ENCODE data around the gene C16orf89. TPM values are rescaled to one million over a fixed set of nuclear protein-coding genes. Genes with fewer than 3 reads are reported as not detected.

C16orf89 gene
- total and polyA plus RNA-seq, 10 of the 15 experiments (the other 5 are each of a cell fraction or from before 2014, with no cell fraction given): not detected

DNA sequence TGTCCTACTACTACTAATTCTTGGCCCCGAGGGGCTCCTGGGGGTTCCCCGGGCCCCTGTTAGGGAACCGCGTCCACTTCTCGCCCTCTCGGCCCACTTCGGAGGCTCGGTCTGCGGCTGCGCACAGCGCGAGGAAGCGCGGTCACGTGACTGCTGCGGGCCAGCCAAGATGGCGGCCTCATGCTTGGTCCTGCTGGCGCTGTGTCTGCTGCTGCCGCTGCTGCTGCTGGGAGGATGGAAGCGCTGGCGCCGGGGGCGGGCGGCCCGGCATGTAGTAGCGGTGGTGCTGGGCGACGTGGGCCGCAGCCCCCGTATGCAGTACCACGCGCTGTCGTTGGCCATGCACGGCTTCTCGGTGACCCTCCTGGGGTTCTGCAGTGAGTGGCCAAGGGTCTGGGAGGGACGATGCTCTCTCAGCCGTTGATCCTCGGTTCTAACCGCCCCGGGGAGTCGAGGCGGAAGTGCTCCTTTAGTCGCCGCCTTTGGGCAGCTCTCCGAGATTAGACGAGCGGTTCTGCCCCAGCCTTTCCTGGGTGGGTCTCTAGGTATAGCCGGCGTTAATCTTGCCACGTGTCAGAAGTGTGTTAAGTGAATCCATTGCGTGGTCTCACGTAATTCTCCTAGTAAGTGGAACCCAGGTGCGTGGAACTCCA lies 6.1 kb upstream of the C16orf89 start, which contains the start of gene ALG1 (continued):
- TF ChIP-seq, protein P1, sequence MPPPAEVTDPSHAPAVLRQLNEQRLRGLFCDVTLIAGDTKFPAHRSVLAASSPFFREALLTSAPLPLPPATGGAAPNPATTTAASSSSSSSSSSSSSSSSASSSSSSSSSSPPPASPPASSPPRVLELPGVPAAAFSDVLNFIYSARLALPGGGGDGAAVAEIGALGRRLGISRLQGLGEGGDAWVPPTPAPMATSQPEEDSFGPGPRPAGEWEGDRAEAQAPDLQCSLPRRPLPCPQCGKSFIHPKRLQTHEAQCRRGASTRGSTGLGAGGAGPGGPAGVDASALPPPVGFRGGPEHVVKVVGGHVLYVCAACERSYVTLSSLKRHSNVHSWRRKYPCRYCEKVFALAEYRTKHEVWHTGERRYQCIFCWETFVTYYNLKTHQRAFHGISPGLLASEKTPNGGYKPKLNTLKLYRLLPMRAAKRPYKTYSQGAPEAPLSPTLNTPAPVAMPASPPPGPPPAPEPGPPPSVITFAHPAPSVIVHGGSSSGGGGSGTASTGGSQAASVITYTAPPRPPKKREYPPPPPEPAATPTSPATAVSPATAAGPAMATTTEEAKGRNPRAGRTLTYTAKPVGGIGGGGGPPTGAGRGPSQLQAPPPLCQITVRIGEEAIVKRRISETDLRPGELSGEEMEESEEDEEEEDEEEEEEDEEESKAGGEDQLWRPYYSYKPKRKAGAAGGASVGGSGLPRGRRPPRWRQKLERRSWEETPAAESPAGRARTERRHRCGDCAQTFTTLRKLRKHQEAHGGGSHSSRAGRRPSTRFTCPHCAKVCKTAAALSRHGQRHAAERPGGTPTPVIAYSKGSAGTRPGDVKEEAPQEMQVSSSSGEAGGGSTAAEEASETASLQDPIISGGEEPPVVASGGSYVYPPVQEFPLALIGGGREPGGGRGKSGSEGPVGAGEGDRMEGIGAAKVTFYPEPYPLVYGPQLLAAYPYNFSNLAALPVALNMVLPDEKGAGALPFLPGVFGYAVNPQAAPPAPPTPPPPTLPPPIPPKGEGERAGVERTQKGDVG (CRISPR knock-in tag; IDR thresholded peaks at IDR 0.05): peak; percentile 92
- TF ChIP-seq POU2F2 (IDR thresholded peaks at IDR 0.05; ENCODE audit: borderline replicate concordance, low read depth, low read length) (peak; percentile 61; the same call in 1 of the 3 replicates), BMI1 (IDR thresholded peaks at IDR 0.05; ENCODE audit: borderline replicate concordance) (no peak), FOXM1 (IDR thresholded peaks at IDR 0.05; ENCODE audit: low read depth, low read length) (no peak), SPI1 (IDR thresholded peaks at IDR 0.05; ENCODE audit: borderline replicate concordance, insufficient read depth, low read depth, low read length) (peak; percentile 29; the same call in 1 of the 2 replicates), RB1 (IDR thresholded peaks at IDR 0.05; ENCODE audit: borderline replicate concordance) (peak; percentile 69; the same call in 1 of the 2 replicates), ZNF622 (IDR thresholded peaks at IDR 0.05) (no peak), TARDBP (IDR thresholded peaks at IDR 0.05; ENCODE audit: borderline replicate concordance) (peak; percentile 41; the same call in 1 of the 2 replicates), FOXK2 (IDR thresholded peaks at IDR 0.05) (peak; percentile 38; the same call in 1 of the 2 replicates), EGR1 (IDR thresholded peaks at IDR 0.05; ENCODE audit: borderline replicate concordance in 1 of 2, low read depth in 2 of 2, low read length in 2 of 2) (peak in 1 of 2 experiments; percentile 31; a peak in 1 of 3 replicates), POLR2AphosphoS2 (IDR thresholded peaks at IDR 0.05; ENCODE audit: low read depth, low read length) (peak; percentile 68; the same call in 1 of the 2 replicates), IKZF2 (IDR thresholded peaks at IDR 0.05) (no peak), NFXL1 (IDR thresholded peaks at IDR 0.05; ENCODE audit: borderline replicate concordance) (no peak), TAF1 (IDR thresholded peaks at IDR 0.05; ENCODE audit: borderline replicate concordance, low read depth, low read length) (peak; percentile 95), DPF2 (IDR thresholded peaks at IDR 0.05) (0 out of 2 replicates have a peak, but pooled peaks have one; percentile 27)
- TF ChIP-seq, protein P2, sequence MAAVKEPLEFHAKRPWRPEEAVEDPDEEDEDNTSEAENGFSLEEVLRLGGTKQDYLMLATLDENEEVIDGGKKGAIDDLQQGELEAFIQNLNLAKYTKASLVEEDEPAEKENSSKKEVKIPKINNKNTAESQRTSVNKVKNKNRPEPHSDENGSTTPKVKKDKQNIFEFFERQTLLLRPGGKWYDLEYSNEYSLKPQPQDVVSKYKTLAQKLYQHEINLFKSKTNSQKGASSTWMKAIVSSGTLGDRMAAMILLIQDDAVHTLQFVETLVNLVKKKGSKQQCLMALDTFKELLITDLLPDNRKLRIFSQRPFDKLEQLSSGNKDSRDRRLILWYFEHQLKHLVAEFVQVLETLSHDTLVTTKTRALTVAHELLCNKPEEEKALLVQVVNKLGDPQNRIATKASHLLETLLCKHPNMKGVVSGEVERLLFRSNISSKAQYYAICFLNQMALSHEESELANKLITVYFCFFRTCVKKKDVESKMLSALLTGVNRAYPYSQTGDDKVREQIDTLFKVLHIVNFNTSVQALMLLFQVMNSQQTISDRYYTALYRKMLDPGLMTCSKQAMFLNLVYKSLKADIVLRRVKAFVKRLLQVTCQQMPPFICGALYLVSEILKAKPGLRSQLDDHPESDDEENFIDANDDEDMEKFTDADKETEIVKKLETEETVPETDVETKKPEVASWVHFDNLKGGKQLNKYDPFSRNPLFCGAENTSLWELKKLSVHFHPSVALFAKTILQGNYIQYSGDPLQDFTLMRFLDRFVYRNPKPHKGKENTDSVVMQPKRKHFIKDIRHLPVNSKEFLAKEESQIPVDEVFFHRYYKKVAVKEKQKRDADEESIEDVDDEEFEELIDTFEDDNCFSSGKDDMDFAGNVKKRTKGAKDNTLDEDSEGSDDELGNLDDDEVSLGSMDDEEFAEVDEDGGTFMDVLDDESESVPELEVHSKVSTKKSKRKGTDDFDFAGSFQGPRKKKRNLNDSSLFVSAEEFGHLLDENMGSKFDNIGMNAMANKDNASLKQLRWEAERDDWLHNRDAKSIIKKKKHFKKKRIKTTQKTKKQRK (IDR thresholded peaks at IDR 0.05; ENCODE audit: low read depth, low read length): no peak
- TF ChIP-seq, protein P3, sequence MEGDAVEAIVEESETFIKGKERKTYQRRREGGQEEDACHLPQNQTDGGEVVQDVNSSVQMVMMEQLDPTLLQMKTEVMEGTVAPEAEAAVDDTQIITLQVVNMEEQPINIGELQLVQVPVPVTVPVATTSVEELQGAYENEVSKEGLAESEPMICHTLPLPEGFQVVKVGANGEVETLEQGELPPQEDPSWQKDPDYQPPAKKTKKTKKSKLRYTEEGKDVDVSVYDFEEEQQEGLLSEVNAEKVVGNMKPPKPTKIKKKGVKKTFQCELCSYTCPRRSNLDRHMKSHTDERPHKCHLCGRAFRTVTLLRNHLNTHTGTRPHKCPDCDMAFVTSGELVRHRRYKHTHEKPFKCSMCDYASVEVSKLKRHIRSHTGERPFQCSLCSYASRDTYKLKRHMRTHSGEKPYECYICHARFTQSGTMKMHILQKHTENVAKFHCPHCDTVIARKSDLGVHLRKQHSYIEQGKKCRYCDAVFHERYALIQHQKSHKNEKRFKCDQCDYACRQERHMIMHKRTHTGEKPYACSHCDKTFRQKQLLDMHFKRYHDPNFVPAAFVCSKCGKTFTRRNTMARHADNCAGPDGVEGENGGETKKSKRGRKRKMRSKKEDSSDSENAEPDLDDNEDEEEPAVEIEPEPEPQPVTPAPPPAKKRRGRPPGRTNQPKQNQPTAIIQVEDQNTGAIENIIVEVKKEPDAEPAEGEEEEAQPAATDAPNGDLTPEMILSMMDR (IDR thresholded peaks at IDR 0.05 in 2 of 3, conservative IDR thresholded peaks at IDR 0.05 in 1 of 3; ENCODE audit: control insufficient read depth in 2 of 3, extremely low read depth in 1 of 3, insufficient read depth in 1 of 3, low read depth in 3 of 3, low read length in 3 of 3): no peak

All from GM12878 (cell line).